ENCODE results near the gene ETHE1.

Gene ETHE1

GRCh38 chr19:43485951-43486350 lies 41.0 kb downstream of the ETHE1 start:
- no peak for TF ChIP-seq MAX (IDR thresholded peaks at IDR 0.05; ENCODE audit: low read depth, low read length)
- TF ChIP-seq CTCF (IDR thresholded peaks at IDR 0.05; ENCODE audit: low read depth, low read length), result no peak
- no peak for TF ChIP-seq POLR2A (IDR thresholded peaks at IDR 0.05; ENCODE audit: extremely low read depth, insufficient read length)
- TF ChIP-seq MYC (IDR thresholded peaks at IDR 0.05; ENCODE audit: low read depth, low read length), result no peak
- no peak for DNase-seq (ENCODE audit: low read depth)
- H3K4me3 ChIP-seq (ENCODE audit: low read depth, low read length), result no peak overlapping the region

GRCh38 chr19:43483281-43483680 lies 43.7 kb downstream of the ETHE1 start:
- TF ChIP-seq MYC (IDR thresholded peaks at IDR 0.05; ENCODE audit: low read depth, low read length) (no peak), POLR2A (IDR thresholded peaks at IDR 0.05; ENCODE audit: extremely low read depth, insufficient read length) (no peak), MAX (IDR thresholded peaks at IDR 0.05; ENCODE audit: low read depth, low read length) (no peak), CTCF (IDR thresholded peaks at IDR 0.05; ENCODE audit: low read depth, low read length) (no peak)
- no peak for DNase-seq (ENCODE audit: low read depth)
- H3K4me3 ChIP-seq (ENCODE audit: low read depth, low read length), result no peak overlapping the region

- no peak for TF ChIP-seq CTCF (IDR thresholded peaks at IDR 0.05; ENCODE audit: low read depth, low read length)
- no peak for TF ChIP-seq MYC (IDR thresholded peaks at IDR 0.05; ENCODE audit: low read depth, low read length)
- no peak for TF ChIP-seq MAX (IDR thresholded peaks at IDR 0.05; ENCODE audit: low read depth, low read length)
- H3K4me3 ChIP-seq (ENCODE audit: low read depth, low read length), result no peak overlapping the region
- no peak for DNase-seq (ENCODE audit: low read depth)
Measured at GRCh38 chr19:43482193-43482592, 44.8 kb downstream of the ETHE1 start.

GRCh38 chr19:43481701-43482100 lies 45.3 kb downstream of the ETHE1 start:
- DNase-seq (ENCODE audit: low read depth), result no peak
- no peak overlapping the region for H3K4me3 ChIP-seq (ENCODE audit: low read depth, low read length)
- TF ChIP-seq MYC (IDR thresholded peaks at IDR 0.05; ENCODE audit: low read depth, low read length) (no peak), POLR2A (IDR thresholded peaks at IDR 0.05; ENCODE audit: extremely low read depth, insufficient read length) (no peak)

GRCh38 chr19:43480574-43480973 lies 46.4 kb downstream of the ETHE1 start:
- no peak overlapping the region for H3K4me3 ChIP-seq (ENCODE audit: low read depth, low read length)
- TF ChIP-seq POLR2A (IDR thresholded peaks at IDR 0.05; ENCODE audit: extremely low read depth, insufficient read length), result no peak
- no peak for DNase-seq (ENCODE audit: low read depth)

- no peak overlapping the region for H3K4me3 ChIP-seq (ENCODE audit: low read depth, low read length)
- no peak for DNase-seq (ENCODE audit: low read depth)
- TF ChIP-seq MYC (IDR thresholded peaks at IDR 0.05; ENCODE audit: low read depth, low read length) (no peak), POLR2A (IDR thresholded peaks at IDR 0.05; ENCODE audit: extremely low read depth, insufficient read length) (no peak), MAX (IDR thresholded peaks at IDR 0.05; ENCODE audit: low read depth, low read length) (no peak), CTCF (IDR thresholded peaks at IDR 0.05; ENCODE audit: low read depth, low read length) (no peak)
Measured at GRCh38 chr19:43479961-43480561, 46.9 kb downstream of the ETHE1 start.

GRCh38 chr19:43479226-43479625 lies 47.8 kb downstream of the ETHE1 start:
- no peak for TF ChIP-seq MYC (IDR thresholded peaks at IDR 0.05; ENCODE audit: low read depth, low read length)
- TF ChIP-seq POLR2A (IDR thresholded peaks at IDR 0.05; ENCODE audit: extremely low read depth, insufficient read length), result no peak
- TF ChIP-seq CTCF (IDR thresholded peaks at IDR 0.05; ENCODE audit: low read depth, low read length), result no peak
- TF ChIP-seq MAX (IDR thresholded peaks at IDR 0.05; ENCODE audit: low read depth, low read length), result no peak
- no peak for DNase-seq (ENCODE audit: low read depth)

More at GRCh38 chr19:43479226-43479625, 47.8 kb downstream of the ETHE1 start:
- no peak overlapping the region for H3K4me3 ChIP-seq (ENCODE audit: low read depth, low read length)

Data from NB4 (cell line).